G401 (cell line): ENCODE data around the gene ROBO1. TPM values are rescaled to one million over a fixed set of nuclear protein-coding genes. Genes with fewer than 3 reads are reported as not detected.
"Not testable (repeated sequence)": the region's sequence is repeated elsewhere in the genome, so short reads cannot be mapped to it uniquely, and the experiment has no call there.

Source experiments
- DNase-seq: peaks from one replicate; pipeline ENCODE4 v3.0.0-alpha.2; 2015; ENCODE audit warnings: low spot score
- in situ Hi-C: cut with HindIII; loops from 2 replicates; pipeline ENCODE4 v1.10.0; 2016; ENCODE audit warnings: low sequenced_read_pairs, mixed read lengths
- total RNA-seq: library from RNA; depleted of rRNA; stranded (reverse); fragments of >200 nt; shearing (Covaris generic); gene quantifications from 2 replicates; pipeline ENCODE4 v1.2.3, GENCODE V29; 2014

The ROBO1 gene
- total RNA-seq, 1 experiment from 2014 or later, result 1.4 TPM

GRCh38 chr3:78732471-78732870, 1035.3 kb downstream of the ROBO1 start:
- in situ Hi-C loops, result no loop called here
- no peak for DNase-seq

GRCh38 chr3:78729946-78730345, 1037.9 kb downstream of the ROBO1 start:
- in situ Hi-C loops, result no loop called here
- DNase-seq, result no peak

- peak; percentile 75 for DNase-seq
- in situ Hi-C loops, result no loop called here
These were observed 1039.2 kb downstream of the ROBO1 start for GRCh38 chr3:78728406-78729145.

GRCh38 chr3:78726545-78726944, 1041.3 kb downstream of the ROBO1 start:
- in situ Hi-C loops, result no loop called here
- no peak for DNase-seq

- in situ Hi-C loops, result no loop called here
These were observed 1042.0 kb downstream of the ROBO1 start for GRCh38 chr3:78725703-78726246.

GRCh38 chr3:78724859-78725258, 1042.9 kb downstream of the ROBO1 start:
- no peak for DNase-seq
- in situ Hi-C loops, result no loop called here

More at GRCh38 chr3:78725703-78726246, 1042.0 kb downstream of the ROBO1 start:
- no peak for DNase-seq

GRCh38 chr3:78724364-78724763, 1043.4 kb downstream of the ROBO1 start:
- DNase-seq, in situ Hi-C loops: not testable (repeated sequence)

GRCh38 chr3:78721771-78722543, 1045.8 kb downstream of the ROBO1 start:
- in situ Hi-C loops, result no loop called here
- no peak for DNase-seq

GRCh38 chr3:78718707-78719106, 1049.1 kb downstream of the ROBO1 start:
- DNase-seq, result no peak

GRCh38 chr3:78717041-78717440, 1050.8 kb downstream of the ROBO1 start:
- no peak for DNase-seq
- in situ Hi-C loops, result no loop called here

More at GRCh38 chr3:78718707-78719106, 1049.1 kb downstream of the ROBO1 start:
- in situ Hi-C loops, result no loop called here

- no peak for DNase-seq
- in situ Hi-C loops, result no loop called here
These were observed 1054.9 kb downstream of the ROBO1 start for GRCh38 chr3:78712941-78713340.

- no peak for DNase-seq
- in situ Hi-C loops, result no loop called here
These were observed 1055.5 kb downstream of the ROBO1 start for GRCh38 chr3:78712270-78712669.

- DNase-seq, result no peak
- in situ Hi-C loops, result no loop called here
These were observed 1059.2 kb downstream of the ROBO1 start for GRCh38 chr3:78708565-78709073.

- DNase-seq, result no peak
- in situ Hi-C loops, result no loop called here
These were observed 1060.2 kb downstream of the ROBO1 start for GRCh38 chr3:78707609-78708008.

GRCh38 chr3:78706906-78707523, 1060.8 kb downstream of the ROBO1 start:
- no peak for DNase-seq
- in situ Hi-C loops, result no loop called here

- in situ Hi-C loops, result no loop called here
- no peak for DNase-seq
These were observed 1063.9 kb downstream of the ROBO1 start for GRCh38 chr3:78703944-78704343.

- in situ Hi-C loops, result no loop called here
- DNase-seq, result no peak
These were observed 1066.3 kb downstream of the ROBO1 start for GRCh38 chr3:78701537-78701936.

GRCh38 chr3:78698431-78698830, 1069.4 kb downstream of the ROBO1 start:
- in situ Hi-C loops, result no loop called here
- DNase-seq, result no peak

- in situ Hi-C loops, result no loop called here
- no peak for DNase-seq
These were observed 1070.4 kb downstream of the ROBO1 start for GRCh38 chr3:78697426-78697825.

- in situ Hi-C loops, result no loop called here
These were observed 1077.0 kb downstream of the ROBO1 start for GRCh38 chr3:78690766-78691165.

More at GRCh38 chr3:78690766-78691165, 1077.0 kb downstream of the ROBO1 start:
- DNase-seq, result no peak
